Measurements from ENCODE around the gene CACNA1H. TPM values are rescaled to one million over a fixed set of nuclear protein-coding genes. Genes with fewer than 3 reads are reported as not detected.

The CACNA1H gene
- total and polyA plus RNA-seq, 2 experiments from 2014 or later: 0.11 TPM; not detected in 1

DNA sequence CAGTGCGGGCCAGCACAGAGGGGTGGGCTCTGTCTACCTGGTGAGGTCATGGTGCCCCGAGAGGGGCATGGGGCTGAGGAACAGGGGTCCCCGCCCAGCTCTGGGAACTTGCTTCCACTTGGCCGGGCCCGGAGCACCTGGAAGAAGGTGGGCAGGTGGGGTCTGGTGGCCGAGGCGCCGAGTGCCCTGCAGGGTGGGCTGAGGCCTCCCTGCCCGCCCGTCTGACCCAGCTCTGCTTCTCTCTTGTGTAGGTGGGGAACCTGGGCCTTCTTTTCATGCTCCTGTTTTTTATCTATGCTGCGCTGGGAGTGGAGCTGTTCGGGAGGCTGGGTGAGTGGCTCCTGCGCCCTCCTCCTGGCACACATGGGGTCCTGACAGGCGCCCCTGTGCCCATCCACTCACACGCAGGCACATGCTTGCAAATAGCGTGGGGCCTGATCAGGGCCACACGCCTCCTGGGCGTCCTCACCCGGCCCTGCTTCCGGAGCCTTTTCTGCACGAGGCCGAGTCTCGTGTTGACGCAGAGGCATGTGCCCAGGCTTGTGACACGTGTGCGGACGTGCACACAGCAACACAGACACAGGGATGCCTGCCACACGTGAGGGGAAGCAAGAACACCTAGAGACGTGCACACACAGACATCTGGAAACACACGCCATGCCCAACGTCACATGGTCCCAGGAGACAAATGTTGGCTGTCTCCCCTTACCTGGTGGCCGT lies 63.9 kb downstream of the CACNA1H start:
- in situ Hi-C loops (cut with MboI): no loop called here
- no peak overlapping the region for H3K27ac ChIP-seq
- H4K20me1 ChIP-seq (ENCODE audit: insufficient read depth): no peaks in the 10 kb centered on the region
- no peak overlapping the region for H3K4me2 ChIP-seq (ENCODE audit: unreplicated experiment)
- no peaks in the 10 kb centered on the region for H3K36me3 ChIP-seq (ENCODE audit: low read depth)
- H3K79me2 ChIP-seq (ENCODE audit: insufficient read depth): no peaks in the 10 kb centered on the region
- H3K4me3 ChIP-seq: no peak overlapping the region
- no peak overlapping the region for H2AFZ ChIP-seq
- no peaks in the 10 kb centered on the region for H3K9me2 ChIP-seq (ENCODE audit: insufficient read depth)
- no peaks in the 10 kb centered on the region for H3K9me3 ChIP-seq (ENCODE audit: low read depth)
- TF ChIP-seq EZH2 (IDR thresholded peaks at IDR 0.05; ENCODE audit: insufficient read depth, poor library complexity, severe bottlenecking): no peak
- TF ChIP-seq EZH2phosphoT487 (IDR thresholded peaks at IDR 0.05; ENCODE audit: insufficient read depth, low read depth): no peak
- H3K27me3 ChIP-seq (replicated peaks; ENCODE audit: insufficient read depth): no peaks in the 10 kb centered on the region
- H3K4me1 ChIP-seq (ENCODE audit: insufficient read depth): no peaks in the 10 kb centered on the region
- 61 to 65% methylated on average over 27 of the region's 32 CpGs for whole genome bisulfite sequencing, 2 experiments (ENCODE audit: low coverage in 1 of 2, low lambda C conversion rate in 2 of 2, missing lambda C conversion rate in 2 of 2)
- no peak for DNase-seq
- no peak overlapping the region for H3K9ac ChIP-seq
- H3F3A ChIP-seq (ENCODE audit: insufficient read depth): no peaks in the 10 kb centered on the region

- Histone ChIP-seq H3K9me2 (ENCODE audit: insufficient read depth) (no peaks in the 10 kb centered on the region), H3K27me3 (replicated peaks; ENCODE audit: insufficient read depth) (no peaks in the 10 kb centered on the region), H2AFZ (no peak overlapping the region), H4K20me1 (ENCODE audit: insufficient read depth) (no peaks in the 10 kb centered on the region), H3K4me2 (ENCODE audit: unreplicated experiment) (no peak overlapping the region), H3K4me3 (no peak overlapping the region), H3K36me3 (ENCODE audit: low read depth) (no peaks in the 10 kb centered on the region), H3K79me2 (ENCODE audit: insufficient read depth) (no peaks in the 10 kb centered on the region), H3K27ac (no peak overlapping the region), H3K4me1 (ENCODE audit: insufficient read depth) (no peaks in the 10 kb centered on the region), H3K9ac (no peak overlapping the region), H3F3A (ENCODE audit: insufficient read depth) (no peaks in the 10 kb centered on the region), H3K9me3 (ENCODE audit: low read depth) (no peaks in the 10 kb centered on the region)
- in situ Hi-C loops (cut with MboI): no loop called here
- TF ChIP-seq EZH2phosphoT487 (IDR thresholded peaks at IDR 0.05; ENCODE audit: insufficient read depth, low read depth) (no peak), EZH2 (IDR thresholded peaks at IDR 0.05; ENCODE audit: insufficient read depth, poor library complexity, severe bottlenecking) (no peak)
- WGBS, 2 experiments (ENCODE audit: low coverage in 1 of 2, low lambda C conversion rate in 2 of 2, missing lambda C conversion rate in 2 of 2): 78 to 79% methylated on average over 23 to 24 of the region's 24 CpGs
- DNase-seq: no peak
These were observed 64.6 kb downstream of the CACNA1H start for GRCh38 chr16:1217526-1217925.

GRCh38 chr16:1218061-1218929 lies 65.4 kb downstream of the CACNA1H start:
- TF ChIP-seq EZH2phosphoT487 (IDR thresholded peaks at IDR 0.05; ENCODE audit: insufficient read depth, low read depth) (no peak), EZH2 (IDR thresholded peaks at IDR 0.05; ENCODE audit: insufficient read depth, poor library complexity, severe bottlenecking) (no peak)
- no peak overlapping the region for H3K27ac ChIP-seq
- no peaks in the 10 kb centered on the region for H3K9me3 ChIP-seq (ENCODE audit: low read depth)
- no peaks in the 10 kb centered on the region for H3F3A ChIP-seq (ENCODE audit: insufficient read depth)
- DNase-seq: no peak
- no peaks in the 10 kb centered on the region for H3K9me2 ChIP-seq (ENCODE audit: insufficient read depth)
- no peak overlapping the region for H3K4me3 ChIP-seq
- H3K9ac ChIP-seq: no peak overlapping the region
- in situ Hi-C loops (cut with MboI): no loop called here
- H3K4me2 ChIP-seq (ENCODE audit: unreplicated experiment): no peak overlapping the region
- H3K36me3 ChIP-seq (ENCODE audit: low read depth): no peaks in the 10 kb centered on the region
- 81% methylated on average over 38 to 48 of the region's 49 CpGs for WGBS, 2 experiments (ENCODE audit: low coverage in 1 of 2, low lambda C conversion rate in 2 of 2, missing lambda C conversion rate in 2 of 2)
- no peaks in the 10 kb centered on the region for H3K79me2 ChIP-seq (ENCODE audit: insufficient read depth)
- H4K20me1 ChIP-seq (ENCODE audit: insufficient read depth): no peaks in the 10 kb centered on the region
- no peak overlapping the region for H2AFZ ChIP-seq
- no peaks in the 10 kb centered on the region for H3K4me1 ChIP-seq (ENCODE audit: insufficient read depth)
- H3K27me3 ChIP-seq (replicated peaks; ENCODE audit: insufficient read depth): no peaks in the 10 kb centered on the region

- H3K9ac ChIP-seq: no peak overlapping the region
- H3K79me2 ChIP-seq (ENCODE audit: insufficient read depth): no peaks in the 10 kb centered on the region
- H3K27ac ChIP-seq: no peak overlapping the region
- no peak overlapping the region for H3K4me2 ChIP-seq (ENCODE audit: unreplicated experiment)
- H3K9me2 ChIP-seq (ENCODE audit: insufficient read depth): no peaks in the 10 kb centered on the region
- no peak for TF ChIP-seq EZH2phosphoT487 (IDR thresholded peaks at IDR 0.05; ENCODE audit: insufficient read depth, low read depth)
- no peak for TF ChIP-seq EZH2 (IDR thresholded peaks at IDR 0.05; ENCODE audit: insufficient read depth, poor library complexity, severe bottlenecking)
- in situ Hi-C loops (cut with MboI): no loop called here
- WGBS, 2 experiments (ENCODE audit: low coverage in 1 of 2, low lambda C conversion rate in 2 of 2, missing lambda C conversion rate in 2 of 2): 65 to 67% methylated on average over 22 to 24 of the region's 24 CpGs
- no peaks in the 10 kb centered on the region for H3K36me3 ChIP-seq (ENCODE audit: low read depth)
- no peaks in the 10 kb centered on the region for H3F3A ChIP-seq (ENCODE audit: insufficient read depth)
- no peaks in the 10 kb centered on the region for H4K20me1 ChIP-seq (ENCODE audit: insufficient read depth)
- no peaks in the 10 kb centered on the region for H3K4me1 ChIP-seq (ENCODE audit: insufficient read depth)
- DNase-seq: no peak
- no peaks in the 10 kb centered on the region for H3K27me3 ChIP-seq (replicated peaks; ENCODE audit: insufficient read depth)
- no peak overlapping the region for H2AFZ ChIP-seq
- H3K9me3 ChIP-seq (ENCODE audit: low read depth): no peaks in the 10 kb centered on the region
- H3K4me3 ChIP-seq: no peak overlapping the region
These were observed 66.2 kb downstream of the CACNA1H start for GRCh38 chr16:1218930-1219611.

Measured in GM23248 (cell line).